Fibroblast of villous mesenchyme (primary cell): ENCODE results near the gene LRRC46. TPM values are rescaled to one million over a fixed set of nuclear protein-coding genes. Genes with fewer than 3 reads are reported as not detected.

Experiments
- DNase-seq: peaks from one replicate; pipeline ENCODE4 v3.0.0-alpha.2; 2010; ENCODE audit warnings: low read depth
- H3K4me3 ChIP-seq: 2 replicates; pipeline ENCODE4 v1.5.1; 2011; ENCODE audit warnings: low read depth, mild to moderate bottlenecking, low read length
- CTCF ChIP-seq: IDR thresholded peaks from 2 replicates; pipeline ENCODE4 v1.5.1; 2012; ENCODE audit warnings: low read depth, mild to moderate bottlenecking, low read length; ENCODE audit not compliant: insufficient read depth
- total RNA-seq: library from RNA; depleted of rRNA; stranded (reverse); fragments of >200 nt; gene quantifications from 2 replicates; pipeline ENCODE4 v1.2.3, GENCODE V29; 2012

The LRRC46 gene
- total RNA-seq, 1 donor: under 0.01 TPM

- no peak for DNase-seq
- TF ChIP-seq CTCF: no peak
Measured at GRCh38 chr17:47813512-47814031, 17.9 kb upstream of the LRRC46 start.

GRCh38 chr17:47815106-47815918, 16.2 kb upstream of the LRRC46 start:
- DNase-seq: no peak
- no peak overlapping the region for H3K4me3 ChIP-seq
- no peak for TF ChIP-seq CTCF

More at GRCh38 chr17:47813512-47814031, 17.9 kb upstream of the LRRC46 start:
- no peak overlapping the region for H3K4me3 ChIP-seq

- TF ChIP-seq CTCF: no peak
- no peak for DNase-seq
- H3K4me3 ChIP-seq: no peak overlapping the region
Measured at GRCh38 chr17:47816111-47816735, 15.2 kb upstream of the LRRC46 start.

DNA sequence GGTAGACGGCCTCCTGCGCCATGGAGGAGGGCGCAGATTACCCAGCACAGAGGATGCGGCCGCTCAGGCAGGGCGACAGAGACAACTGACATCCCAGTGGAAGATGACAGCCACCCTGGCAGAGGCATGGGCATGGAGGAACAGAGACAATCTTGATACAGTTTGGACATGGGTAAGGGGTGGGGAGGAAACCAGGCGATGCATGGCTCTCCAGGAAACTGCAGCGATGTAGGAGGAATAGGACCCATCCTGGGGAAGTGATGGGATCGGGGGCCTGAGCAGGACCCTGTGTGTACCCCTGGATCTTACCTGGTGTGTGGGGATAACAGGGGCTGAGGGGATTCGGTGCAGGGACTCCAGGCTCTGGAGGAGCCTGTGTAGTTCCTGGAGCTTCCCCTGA, 14.5 kb upstream of the LRRC46 start:
- H3K4me3 ChIP-seq: no peak overlapping the region
- DNase-seq: no peak
- TF ChIP-seq CTCF: no peak

DNA sequence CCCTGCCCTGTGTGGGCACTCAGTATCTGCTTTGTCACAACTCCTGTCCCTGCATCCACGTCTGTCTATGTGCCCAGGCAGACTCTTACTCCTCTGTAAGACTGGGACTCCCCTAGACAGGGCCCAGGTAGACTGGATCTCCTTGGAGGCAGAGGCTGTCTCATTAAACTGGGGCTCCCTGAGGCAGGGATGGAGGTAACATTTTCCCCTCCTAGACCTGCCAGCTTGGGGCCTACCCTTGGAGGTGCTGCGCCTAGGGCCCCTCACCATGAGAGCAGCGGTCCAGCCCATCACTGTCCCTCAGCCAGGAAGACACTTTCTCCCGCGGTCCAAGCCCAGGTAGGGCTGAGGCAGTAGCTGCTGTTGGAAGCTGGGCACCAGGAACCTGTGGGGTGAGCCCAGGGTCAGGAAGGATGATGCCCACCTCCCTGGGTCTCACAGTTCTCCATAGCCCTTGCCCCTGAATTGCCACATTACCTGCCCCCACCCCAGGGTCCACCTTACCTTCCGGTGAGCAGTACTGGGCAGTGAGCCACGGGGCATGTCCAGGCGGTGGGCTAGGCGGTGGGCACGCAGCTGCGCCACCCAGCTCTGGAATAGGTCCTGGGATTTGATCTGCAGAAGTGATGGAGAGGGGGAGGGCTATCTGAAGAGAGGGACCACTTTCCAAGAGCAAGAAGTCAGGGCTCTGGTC, 13.3 kb upstream of the LRRC46 start:
- DNase-seq: no peak
- TF ChIP-seq CTCF: no peak
- no peak overlapping the region for H3K4me3 ChIP-seq

- DNase-seq: no peak
- no peak overlapping the region for H3K4me3 ChIP-seq
- no peak for TF ChIP-seq CTCF
Measured at GRCh38 chr17:47819475-47819874, 12.0 kb upstream of the LRRC46 start.
